ENCODE measurements around the gene PTPRN2.

Gene PTPRN2

DNA sequence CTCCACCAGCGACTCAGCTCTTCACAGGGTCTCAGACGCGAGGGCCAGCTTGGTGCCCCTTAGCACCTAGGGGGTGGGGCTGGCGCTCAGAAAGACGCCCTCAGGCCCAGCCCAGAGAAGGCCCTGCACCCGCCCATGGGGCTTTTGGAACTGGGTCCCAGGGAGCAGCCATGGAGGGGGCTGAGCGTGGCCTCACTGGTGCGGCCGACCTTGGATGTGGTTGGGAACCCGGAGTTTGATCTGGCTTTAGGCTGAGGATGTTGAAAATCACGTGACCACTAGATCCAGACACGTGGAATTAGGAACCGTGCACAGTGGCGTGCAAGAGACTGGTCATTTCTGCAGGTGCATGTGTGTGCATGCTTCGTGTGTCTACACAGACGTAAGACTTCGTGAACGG, 1065.4 kb downstream of the PTPRN2 start:
- DNase-seq: no peak

DNA sequence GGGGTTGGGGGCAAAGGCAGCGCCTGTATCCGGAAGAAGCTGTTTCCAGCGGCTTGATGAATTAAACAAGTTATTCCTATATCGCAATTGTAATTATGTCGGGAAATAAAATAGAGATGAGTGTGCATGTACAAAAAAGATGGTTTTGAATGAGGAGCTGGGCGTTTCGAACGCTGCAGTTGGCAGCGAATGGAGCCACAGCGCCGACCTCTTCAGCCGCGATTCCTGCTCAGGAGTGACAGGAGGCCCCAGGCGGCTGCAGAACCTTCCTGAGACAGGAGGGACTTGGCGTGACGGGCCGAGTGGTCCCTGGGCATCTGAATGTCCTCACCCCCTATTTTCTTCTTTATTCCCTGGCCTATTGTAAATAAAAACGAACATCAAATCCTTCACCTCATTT, 1065.9 kb downstream of the PTPRN2 start:
- no peak for DNase-seq

- peak in 1 of 2 donors; percentile 10 for DNase-seq
Observed at GRCh38 chr7:157521061-157521731, 1066.4 kb downstream of the PTPRN2 start.

GRCh38 chr7:157520249-157520648, 1067.4 kb downstream of the PTPRN2 start:
- peak in 1 of 2 donors; percentile 8 for DNase-seq

DNA sequence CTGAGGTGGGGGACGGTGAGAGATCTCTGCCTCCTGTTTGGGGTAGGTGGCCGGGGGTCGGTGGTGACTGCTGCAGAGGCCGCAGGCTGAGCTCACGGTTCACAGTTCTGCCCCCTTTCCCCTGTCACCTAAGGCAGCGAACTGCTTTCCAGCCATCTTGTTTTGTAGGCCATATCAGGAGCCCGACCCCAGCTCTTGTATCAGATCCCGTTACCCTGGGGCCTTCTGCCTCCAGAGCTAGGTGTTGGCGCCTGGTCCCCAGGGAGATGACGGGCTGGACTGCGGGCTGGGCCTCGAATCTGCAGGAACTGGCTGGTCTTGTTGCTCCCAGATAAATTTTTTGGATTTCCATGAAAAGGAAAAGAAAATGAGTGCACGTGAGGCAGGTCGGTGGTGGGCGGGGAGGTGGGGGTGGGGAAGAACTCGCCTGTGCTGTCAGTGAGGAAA, 1067.8 kb downstream of the PTPRN2 start:
- no peak for DNase-seq

DNA sequence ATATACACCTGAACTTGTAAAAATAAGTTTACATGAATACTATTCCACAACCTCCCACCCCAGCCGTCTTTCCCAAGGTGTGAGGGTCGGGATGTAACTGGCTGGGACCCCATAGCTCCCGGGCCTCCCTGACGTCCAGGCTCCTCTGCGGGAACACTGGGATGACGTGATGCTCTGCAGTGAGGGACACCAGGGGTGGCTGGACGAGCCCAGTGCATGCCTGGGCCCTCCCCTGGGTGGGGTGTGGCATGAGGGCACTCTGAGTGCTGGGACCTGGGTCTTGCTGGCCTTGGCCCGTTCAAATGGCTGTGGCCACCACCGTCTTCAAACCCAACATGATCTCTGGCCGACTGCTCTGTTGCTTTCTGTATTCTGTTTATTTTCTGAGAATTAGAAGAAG, 1068.4 kb downstream of the PTPRN2 start:
- DNase-seq: no peak

DNA sequence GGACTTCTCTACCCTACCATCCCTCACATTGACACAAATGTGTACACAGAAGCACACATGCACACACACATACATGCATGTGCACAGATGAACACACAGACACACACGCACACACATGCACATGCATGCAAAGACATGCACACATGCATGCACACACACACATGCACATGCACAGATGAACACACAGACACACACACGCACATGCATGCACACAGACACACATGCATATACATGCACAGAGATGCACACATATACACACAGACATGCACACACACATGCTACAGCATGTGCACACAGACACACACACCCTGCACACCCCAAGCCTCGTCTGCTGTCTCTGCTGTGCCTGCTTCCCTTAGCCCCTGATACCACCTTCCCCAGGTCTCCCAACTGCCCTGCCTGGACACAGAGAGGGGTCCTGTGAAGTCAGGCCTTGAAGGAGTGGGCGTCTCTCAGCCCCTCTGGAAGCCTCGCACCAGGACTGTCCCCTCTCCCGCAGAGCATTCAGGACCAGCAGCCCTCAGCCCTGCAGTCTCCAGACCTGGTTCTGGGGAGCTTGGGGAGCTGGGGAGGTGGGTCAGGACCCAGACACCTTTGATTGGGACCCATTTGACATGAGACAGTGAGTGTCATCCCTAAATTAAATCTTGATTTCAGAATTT, 1069.0 kb downstream of the PTPRN2 start:
- no peak for DNase-seq

DNA sequence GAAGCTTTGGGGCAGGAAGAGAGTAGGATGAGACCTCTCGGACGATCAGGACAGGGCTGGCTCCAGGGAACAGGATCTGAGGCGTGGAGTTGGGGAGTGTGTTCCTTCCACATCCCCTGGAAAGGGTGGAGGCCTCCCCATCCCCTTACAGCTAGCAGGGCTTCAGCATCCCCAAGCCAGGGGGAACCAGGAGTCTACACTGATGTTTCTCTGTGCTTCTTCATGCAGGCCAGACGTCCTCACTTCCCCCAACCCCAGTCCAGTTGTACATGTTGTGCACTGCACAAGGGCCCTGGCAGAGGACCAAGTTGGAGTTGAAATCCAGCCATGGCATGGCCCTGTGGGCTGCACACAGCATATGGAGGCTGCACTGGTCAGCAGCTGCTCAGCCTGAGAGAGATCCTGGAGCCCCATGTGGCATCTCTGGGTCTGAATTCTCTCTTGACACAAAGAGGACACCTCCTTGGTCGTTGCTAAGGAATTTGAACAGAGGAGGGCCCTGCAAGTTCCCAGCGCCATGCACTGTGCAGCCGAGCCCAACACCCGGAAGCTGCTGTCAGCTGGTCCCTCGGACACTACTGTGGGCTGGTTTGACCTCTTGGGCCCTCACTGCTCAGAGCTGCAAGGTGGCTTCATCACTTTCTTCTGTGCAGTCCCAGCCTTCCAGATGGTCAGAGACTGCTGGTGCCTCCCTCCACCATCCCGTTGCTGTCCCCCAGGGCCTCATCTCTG, 1069.7 kb downstream of the PTPRN2 start:
- no peak for DNase-seq

GRCh38 chr7:157516911-157517781, 1070.5 kb downstream of the PTPRN2 start:
- DNase-seq: peak in 1 of 2 donors; percentile 9

DNA sequence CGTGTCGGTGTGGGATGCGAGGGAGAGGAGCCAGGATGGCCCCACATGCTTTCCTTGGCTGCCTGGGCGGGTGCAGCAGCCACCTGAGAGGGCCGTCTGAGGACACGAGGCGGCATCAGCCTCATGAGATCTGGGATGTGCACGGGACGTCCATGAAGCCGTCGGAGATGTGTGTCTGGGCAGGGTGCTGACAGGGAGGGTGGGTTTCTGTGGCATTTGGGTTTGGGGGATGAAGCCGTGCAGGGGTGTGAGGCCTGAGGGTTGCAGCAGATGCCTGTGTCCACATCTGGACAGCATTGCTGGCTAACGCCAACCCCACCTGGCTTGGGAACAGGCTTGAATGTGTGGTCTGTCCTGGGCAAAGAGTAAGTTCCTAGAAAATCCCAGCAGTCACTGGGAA, 1071.3 kb downstream of the PTPRN2 start:
- DNase-seq: no peak

- no peak for DNase-seq
Observed at GRCh38 chr7:157515342-157516041, 1072.1 kb downstream of the PTPRN2 start.

DNA sequence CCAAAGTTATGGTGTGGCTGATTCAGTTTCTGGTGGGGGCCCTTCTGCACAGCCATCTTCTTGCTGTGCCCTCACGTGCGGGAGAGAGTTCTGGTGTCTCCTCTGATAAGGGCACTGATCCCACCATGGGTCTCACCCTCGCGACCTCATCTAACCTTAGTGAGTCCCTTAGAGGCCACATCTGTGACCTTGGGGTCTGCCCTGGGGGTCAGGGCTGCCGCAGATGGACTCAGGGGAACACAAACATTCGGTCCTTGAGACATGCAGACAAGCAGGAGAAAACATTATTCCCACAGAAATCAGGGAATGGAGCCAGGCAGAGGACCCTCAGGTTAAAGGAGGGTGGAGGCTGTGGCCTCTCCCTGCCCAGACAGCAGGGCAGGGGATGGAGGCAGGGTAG, 1072.9 kb downstream of the PTPRN2 start:
- no peak for DNase-seq

GRCh38 chr7:157514306-157514705, 1073.3 kb downstream of the PTPRN2 start:
- DNase-seq: no peak

GRCh38 chr7:157513682-157514081, 1073.9 kb downstream of the PTPRN2 start:
- DNase-seq: no peak

DNA sequence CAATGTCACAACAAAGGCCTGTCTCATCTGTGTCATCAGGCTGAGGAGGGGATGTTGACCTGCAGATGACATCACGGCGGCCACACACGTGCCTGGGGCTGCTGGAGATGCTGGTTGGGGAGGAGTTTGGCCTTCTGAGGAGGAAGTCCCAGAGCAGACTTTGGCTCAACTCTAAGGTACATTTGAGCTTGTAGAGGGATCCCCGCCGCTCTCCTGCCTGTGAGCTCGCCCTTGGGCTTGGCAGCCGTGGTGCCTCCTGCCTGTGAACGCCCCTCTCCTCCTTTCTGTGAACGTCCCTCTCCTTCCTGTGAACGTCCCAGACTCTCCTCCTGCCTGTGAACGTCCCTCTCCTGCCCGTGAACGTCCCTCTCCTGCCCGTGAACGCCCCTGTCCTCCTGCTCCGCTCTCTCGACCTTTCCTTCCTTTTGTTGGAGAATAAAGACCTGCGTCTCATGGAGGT, 1074.4 kb downstream of the PTPRN2 start:
- DNase-seq: no peak

DNA sequence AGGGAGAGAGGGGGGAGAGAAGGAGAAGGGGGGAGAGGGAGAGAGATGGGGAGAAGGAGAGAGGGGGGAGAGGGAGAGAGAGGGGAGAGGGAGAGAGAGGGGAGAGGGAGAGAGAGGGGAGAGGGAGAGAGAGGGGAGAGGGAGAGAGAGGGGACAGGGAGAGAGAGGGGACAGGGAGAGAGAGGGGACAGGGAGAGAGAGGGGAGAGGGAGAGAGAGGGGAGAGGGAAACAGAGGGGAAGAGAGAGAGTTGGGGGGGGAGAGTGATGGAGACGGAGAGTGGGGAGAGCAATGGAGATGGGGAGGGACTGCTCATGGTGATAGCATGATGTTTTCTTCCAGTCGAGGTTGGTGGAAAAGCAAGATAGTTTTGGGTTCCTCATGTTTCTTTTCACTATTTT, 1078.4 kb downstream of the PTPRN2 start:
- DNase-seq: no peak

DNA sequence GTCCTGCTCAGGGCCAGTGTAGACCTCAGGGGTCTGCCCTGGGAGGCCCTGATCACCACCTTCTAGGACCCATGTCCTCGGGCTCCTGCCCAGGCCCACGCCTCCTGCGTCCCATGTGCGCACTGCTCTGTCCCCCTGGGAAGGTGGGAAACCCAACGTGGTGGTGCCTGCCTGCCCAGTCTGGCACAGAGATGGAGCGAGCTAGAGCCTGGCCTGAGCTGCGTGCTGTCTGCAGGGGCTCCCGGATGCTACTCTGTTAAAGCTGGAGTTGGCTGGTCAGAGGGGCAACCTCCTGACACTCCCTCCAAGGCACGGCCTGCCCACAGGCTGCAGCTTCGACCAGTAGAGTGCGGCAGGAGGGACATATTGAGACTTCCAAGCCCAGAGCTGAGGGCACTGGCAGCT, 1079.1 kb downstream of the PTPRN2 start:
- DNase-seq: no peak

GRCh38 chr7:157507987-157508386, 1079.6 kb downstream of the PTPRN2 start:
- DNase-seq: no peak

DNA sequence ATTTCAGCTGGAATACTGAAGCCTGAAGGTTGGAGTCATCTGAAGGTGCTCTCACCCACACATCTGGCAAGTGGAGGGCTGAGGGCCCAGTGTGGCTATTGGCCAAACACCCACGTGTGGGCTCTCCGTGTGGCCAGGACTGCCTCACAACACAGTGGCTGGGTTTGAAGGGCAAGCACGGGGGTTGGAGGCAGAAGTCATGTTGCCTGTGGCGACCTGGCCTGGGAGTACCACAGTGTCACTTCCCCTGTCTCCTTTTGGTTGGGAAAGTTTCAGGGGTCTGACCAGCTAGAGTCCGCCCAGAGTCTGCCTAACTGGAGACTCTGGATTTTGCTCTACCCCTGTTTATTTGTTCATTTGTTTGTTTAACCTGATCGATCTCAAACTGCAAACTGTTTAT, 1081.4 kb downstream of the PTPRN2 start:
- no peak for DNase-seq

GRCh38 chr7:157505646-157506045, 1082.0 kb downstream of the PTPRN2 start:
- DNase-seq: no peak

GRCh38 chr7:157503229-157503628, 1084.4 kb downstream of the PTPRN2 start:
- peak in 1 of 2 donors; percentile 31 for DNase-seq

DNA sequence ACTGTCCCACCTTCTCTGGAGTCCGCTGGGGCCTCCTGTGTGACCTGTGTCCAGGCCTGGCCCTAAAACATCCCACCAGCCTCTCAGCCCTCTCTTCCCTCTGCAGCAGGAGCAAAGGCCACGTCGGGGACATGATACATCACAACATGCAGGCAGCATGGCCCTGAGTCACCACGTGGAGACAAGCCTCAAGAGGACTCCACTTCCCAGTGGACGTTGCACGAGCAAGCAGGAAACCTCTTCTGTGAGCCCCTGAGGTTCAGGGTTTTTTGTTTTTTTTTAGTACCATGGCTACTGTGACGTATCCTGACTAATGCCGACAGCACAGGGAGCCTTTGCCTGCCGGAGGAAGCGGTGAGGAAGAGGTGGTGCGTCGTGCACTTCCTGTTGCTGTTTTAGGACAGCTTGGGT, 1084.9 kb downstream of the PTPRN2 start:
- peak; percentile 83 to 85 for DNase-seq
